ENCODE data around the gene DIRAS3.

- TF ChIP-seq SPI1 (IDR thresholded peaks at IDR 0.05; ENCODE audit: low read depth, low read length) (no peak), TAF1 (IDR thresholded peaks at IDR 0.05; ENCODE audit: low read depth, low read length) (no peak)
These were observed 39.9 kb downstream of the DIRAS3 start for GRCh38 chr1:68010543-68010942.
